H9 (cell line): ENCODE measurements around the gene TMEM182. TPM values are rescaled to one million over a fixed set of nuclear protein-coding genes. Genes with fewer than 3 reads are reported as not detected.

ENCODE experiments used
- DNase-seq: peaks from one replicate; pipeline ENCODE4 v3.0.0-alpha.2; 2017
- H2AFZ ChIP-seq: one replicate; pipeline ENCODE4 v1.6.1; 2013; ENCODE audit warnings: mild to moderate bottlenecking, low read length, control low read depth, moderate library complexity
- H2AK5ac ChIP-seq: 2 replicates; pipeline ENCODE4 v1.6.1; 2013; ENCODE audit warnings: low read length, control low read depth, mixed read lengths; ENCODE audit not compliant: insufficient read length
- H2BK120ac ChIP-seq: one replicate; pipeline ENCODE4 v1.6.1; 2013; ENCODE audit warnings: low read depth, mild to moderate bottlenecking, low read length, control low read depth, inconsistent platforms; ENCODE audit not compliant: poor library complexity, severe bottlenecking
- H2BK12ac ChIP-seq: 2 replicates; pipeline ENCODE4 v1.6.1; 2013; ENCODE audit warnings: low read length, control low read depth, mixed read lengths, low read depth; ENCODE audit not compliant: insufficient read length
- H2BK15ac ChIP-seq: 2 replicates; pipeline ENCODE4 v1.6.1; 2013; ENCODE audit warnings: low read depth, low read length, control low read depth
- H2BK20ac ChIP-seq: one replicate; pipeline ENCODE4 v1.6.1; 2013; ENCODE audit warnings: low read depth, mild to moderate bottlenecking, low read length, control low read depth, inconsistent platforms; ENCODE audit not compliant: poor library complexity, severe bottlenecking
- H2BK5ac ChIP-seq: 2 replicates; pipeline ENCODE4 v1.6.1; 2013; ENCODE audit warnings: low read length, control low read depth, mixed read lengths; ENCODE audit not compliant: insufficient read length
- H3K14ac ChIP-seq: 2 replicates; pipeline ENCODE4 v1.6.1; 2013; ENCODE audit warnings: low read length, control low read depth; ENCODE audit not compliant: insufficient read depth
- H3K18ac ChIP-seq: 2 replicates; pipeline ENCODE4 v1.6.1; 2013; ENCODE audit warnings: low read depth, mild to moderate bottlenecking, mixed read lengths, low read length, control low read depth; ENCODE audit not compliant: insufficient read length
- H3K23ac ChIP-seq: 2 replicates; pipeline ENCODE4 v1.6.1; 2013; ENCODE audit warnings: low read length, control low read depth, mixed read lengths, low read depth; ENCODE audit not compliant: insufficient read length
- H3K23me2 ChIP-seq: 2 replicates; pipeline ENCODE4 v1.6.1; 2013; ENCODE audit warnings: low read depth, mild to moderate bottlenecking, mixed read lengths, low read length, control low read depth; ENCODE audit not compliant: insufficient read length, poor library complexity, severe bottlenecking
- H3K27ac ChIP-seq: 2 replicates; pipeline ENCODE4 v1.5.1; 2013; ENCODE audit warnings: low read length, control low read depth, mixed read lengths, low read depth; ENCODE audit not compliant: insufficient read length
- H3K27me3 ChIP-seq: 2 replicates; pipeline ENCODE4 v1.6.1; 2013; ENCODE audit warnings: low read length, control low read depth, inconsistent platforms; ENCODE audit not compliant: insufficient read depth
- H3K4ac ChIP-seq: 2 replicates; pipeline ENCODE4 v1.6.1; 2013; ENCODE audit warnings: low read depth, mild to moderate bottlenecking, control low read depth, inconsistent platforms, low read length, moderate library complexity
- H3K4me1 ChIP-seq: 2 replicates; pipeline ENCODE4 v1.6.1; 2013; ENCODE audit warnings: low read length, control low read depth, inconsistent platforms; ENCODE audit not compliant: insufficient read depth
- H3K4me2 ChIP-seq: 2 replicates; pipeline ENCODE4 v1.6.1; 2013; ENCODE audit warnings: low read length, control low read depth, mixed read lengths; ENCODE audit not compliant: insufficient read length, insufficient read depth
- H3K56ac ChIP-seq: 2 replicates; pipeline ENCODE4 v1.6.1; 2013; ENCODE audit warnings: low read depth, mild to moderate bottlenecking, mixed read lengths, low read length, control low read depth; ENCODE audit not compliant: insufficient read length
- H3K79me1 ChIP-seq: 2 replicates; pipeline ENCODE4 v1.6.1; 2013; ENCODE audit warnings: low read depth, mild to moderate bottlenecking, moderate library complexity, low read length, control low read depth, inconsistent platforms; ENCODE audit not compliant: insufficient read depth, poor library complexity, severe bottlenecking
- H3K79me2 ChIP-seq: 2 replicates; pipeline ENCODE4 v1.6.1; 2013; ENCODE audit warnings: low read length, control low read depth, inconsistent platforms; ENCODE audit not compliant: insufficient read depth
- H3K9ac ChIP-seq: 2 replicates; pipeline ENCODE4 v1.6.1; 2013; ENCODE audit warnings: low read length, control low read depth, mixed read lengths; ENCODE audit not compliant: insufficient read length; ENCODE audit errors: extremely low read depth
- H3K9me3 ChIP-seq: one replicate; pipeline ENCODE4 v1.6.1; 2013; ENCODE audit warnings: low read depth, low read length, inconsistent platforms; ENCODE audit not compliant: control insufficient read depth
- H3T11ph ChIP-seq: one replicate; pipeline ENCODE4 v1.6.1; 2013; ENCODE audit warnings: mild to moderate bottlenecking, low read length, control low read depth, inconsistent platforms
- H4K20me1 ChIP-seq: one replicate; pipeline ENCODE4 v1.6.1; 2013; ENCODE audit not compliant: control insufficient read depth, insufficient read length, insufficient read depth
- H4K5ac ChIP-seq: 2 replicates; pipeline ENCODE4 v1.6.1; 2013; ENCODE audit warnings: low read depth, mild to moderate bottlenecking, mixed read lengths, low read length, control low read depth; ENCODE audit not compliant: insufficient read length
- H4K8ac ChIP-seq: replicated peaks from 2 replicates; pipeline ENCODE4 v1.6.1; 2013; ENCODE audit warnings: low read length, control low read depth, mixed read lengths, low read depth; ENCODE audit not compliant: insufficient read length
- H4K91ac ChIP-seq: 2 replicates; pipeline ENCODE4 v1.6.1; 2013; ENCODE audit warnings: low read depth, mild to moderate bottlenecking, moderate library complexity, mixed read lengths, low read length, control low read depth; ENCODE audit not compliant: insufficient read length
- H3K27ac Mint-ChIP-seq, 3 experiments: 2 replicates in 2 of 3; 3 replicates in 1 of 3; pipeline ENCODE4 v1.8.0; 2020 to 2021; ENCODE audit warnings: mixed read lengths in 3 of 3, mild to moderate bottlenecking in 1 of 3, moderate library complexity in 1 of 3
- H3K27me3 Mint-ChIP-seq: 2 replicates; pipeline ENCODE4 v1.8.0; 2021; ENCODE audit warnings: low read depth, mild to moderate bottlenecking, moderate library complexity, mixed read lengths
- H3K36me3 Mint-ChIP-seq, 3 experiments: 2 replicates in 2 of 3; 3 replicates in 1 of 3; pipeline ENCODE4 v1.8.0; 2020 to 2021; ENCODE audit warnings: low read depth in 3 of 3, mixed read lengths in 3 of 3; ENCODE audit not compliant: insufficient read depth in 1 of 3
- H3K4me1 Mint-ChIP-seq, 2 experiments: 2 replicates each; pipeline ENCODE4 v1.8.0; 2020; ENCODE audit warnings: mixed read lengths in 2 of 2
- H3K4me3 Mint-ChIP-seq, 2 experiments: 2 replicates in 1 of 2; 3 replicates in 1 of 2; pipeline ENCODE4 v1.8.0; 2020 to 2021; ENCODE audit warnings: mild to moderate bottlenecking in 2 of 2, mixed read lengths in 2 of 2, moderate library complexity in 1 of 2
- H3K9me3 Mint-ChIP-seq, 2 experiments: 2 replicates in 1 of 2; 3 replicates in 1 of 2; pipeline ENCODE4 v1.8.0; 2020; ENCODE audit warnings: mild to moderate bottlenecking in 2 of 2, mixed read lengths in 2 of 2, moderate library complexity in 1 of 2
- CTCF ChIP-seq: fragments of 200-600 bp; sonication (generic); conservative IDR thresholded peaks from 3 replicates; pipeline ENCODE4 v1.8.0; 2021; ENCODE audit warnings: antibody characterized with exemption, mild to moderate bottlenecking
- WGBS: extraction: QIAGEN DNeasy Blood & Tissue Kit; methylation state at CpG from one replicate; pipeline ENCODE4 v1.1.7; 2013; ENCODE audit warnings: missing lambda C conversion rate, low lambda C conversion rate, mixed read lengths; ENCODE audit not compliant: insufficient read length; ENCODE audit errors: extremely low coverage; 5-methylcytosine and 5-hydroxymethylcytosine counted together
- total RNA-seq: library from RNA; stranded (reverse); gene quantifications from 2 replicates; pipeline ENCODE4 v1.2.1, GENCODE V29; 2021

Gene TMEM182
- total RNA-seq, 1 experiment from 2014 or later: 3.6 TPM

DNA sequence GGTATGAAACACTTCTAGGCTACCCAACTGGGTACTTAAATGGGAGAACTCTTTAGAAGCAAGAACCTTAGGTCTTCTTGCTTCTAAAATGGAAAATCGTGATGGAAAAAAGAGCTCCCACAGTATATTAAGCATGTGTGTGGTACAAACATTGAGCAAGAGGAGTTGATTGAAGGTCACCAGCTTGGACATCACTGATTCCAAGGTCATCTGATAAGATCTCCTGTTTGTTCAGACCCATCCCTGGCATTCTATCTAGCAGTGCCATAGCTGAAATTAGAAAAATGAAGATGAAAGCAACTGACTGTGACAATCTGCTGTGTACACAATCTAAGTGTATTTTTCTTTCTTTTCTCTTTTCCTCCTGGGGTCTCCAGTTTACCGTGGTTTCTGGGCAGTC lies 35.7 kb downstream of the TMEM182 start:
- Mint-ChIP-seq H3K9me3 (peaks cover 34 to 35% of the 10 kb centered on the region in 2 experiments), H3K27me3 (peaks cover 3% of the 10 kb centered on the region; the same call in 1 of the 2 replicates), H3K4me3 (no peak overlapping the region), H3K36me3 (peaks cover 42 to 50% (median 48%) of the 10 kb centered on the region in 3 experiments), H3K4me1 (peaks cover 4 to 5% of the 10 kb centered on the region in 2 experiments), H3K27ac (no peak overlapping the region)
- H2BK5ac ChIP-seq: no peak overlapping the region
- no peak overlapping the region for H4K91ac ChIP-seq
- H2BK15ac ChIP-seq: no peak overlapping the region
- no peak overlapping the region for H2BK120ac ChIP-seq
- no peaks in the 10 kb centered on the region for H3K4me1 ChIP-seq
- no peaks in the 10 kb centered on the region for H3K79me1 ChIP-seq
- H3K56ac ChIP-seq: no peak overlapping the region
- no peak overlapping the region for H3T11ph ChIP-seq
- H3K14ac ChIP-seq: no peak overlapping the region
- WGBS: no CpG with 5 or more reads among the region's 2 CpGs
- no peaks in the 10 kb centered on the region for H3K79me2 ChIP-seq
- no peak overlapping the region for H2BK20ac ChIP-seq
- H3K9ac ChIP-seq: no peak overlapping the region
- no peaks in the 10 kb centered on the region for H3K23me2 ChIP-seq
- no peak overlapping the region for H3K18ac ChIP-seq
- peaks cover 18% of the 10 kb centered on the region for H3K9me3 ChIP-seq
- H2AK5ac ChIP-seq: no peak overlapping the region
- DNase-seq: no peak
- H3K27ac ChIP-seq: no peak overlapping the region
- H4K8ac ChIP-seq: no peak overlapping the region
- H2BK12ac ChIP-seq: no peak overlapping the region
- no peak for TF ChIP-seq CTCF
- H3K27me3 ChIP-seq: no peaks in the 10 kb centered on the region
- no peak overlapping the region for H3K23ac ChIP-seq
- H4K20me1 ChIP-seq: no peaks in the 10 kb centered on the region
- H2AFZ ChIP-seq: no peak overlapping the region
- no peak overlapping the region for H3K4me2 ChIP-seq
- H3K4ac ChIP-seq: no peak overlapping the region
- H4K5ac ChIP-seq: no peak overlapping the region
